ENCODE results near the gene GALNT12.

GALNT12 gene

GRCh38 chr9:98786750-98787510, 20.5 kb upstream of the GALNT12 start:
- H3K4me3 ChIP-seq (ENCODE audit: severe bottlenecking), result no peak overlapping the region
- H3K27ac ChIP-seq (ENCODE audit: poor library complexity, severe bottlenecking), result no peak overlapping the region
- no peak for TF ChIP-seq CTCF (IDR thresholded peaks at IDR 0.05; ENCODE audit: poor library complexity, severe bottlenecking)
- H3K27me3 ChIP-seq (ENCODE audit: insufficient read depth, poor library complexity, severe bottlenecking), result no peaks in the 10 kb centered on the region
- H3K36me3 ChIP-seq (ENCODE audit: low read depth), result peaks cover 9% of the 10 kb centered on the region
- no peaks in the 10 kb centered on the region for H3K9me3 ChIP-seq (ENCODE audit: severe bottlenecking)
- no peak for DNase-seq (ENCODE audit: low spot score)
- no peak for ATAC-seq (ENCODE audit: low read depth)
- H3K4me1 ChIP-seq (ENCODE audit: insufficient read depth, poor library complexity, severe bottlenecking), result peaks cover 13% of the 10 kb centered on the region

- no peak for TF ChIP-seq CTCF (IDR thresholded peaks at IDR 0.05; ENCODE audit: poor library complexity, severe bottlenecking)
- peaks cover 9% of the 10 kb centered on the region for H3K36me3 ChIP-seq (ENCODE audit: low read depth)
- ATAC-seq (ENCODE audit: low read depth), result no peak
- no peak overlapping the region for H3K4me3 ChIP-seq (ENCODE audit: severe bottlenecking)
- no peak overlapping the region for H3K27ac ChIP-seq (ENCODE audit: poor library complexity, severe bottlenecking)
- no peaks in the 10 kb centered on the region for H3K27me3 ChIP-seq (ENCODE audit: insufficient read depth, poor library complexity, severe bottlenecking)
- H3K4me1 ChIP-seq (ENCODE audit: insufficient read depth, poor library complexity, severe bottlenecking), result peaks cover 4% of the 10 kb centered on the region
- H3K9me3 ChIP-seq (ENCODE audit: severe bottlenecking), result no peaks in the 10 kb centered on the region
- DNase-seq (ENCODE audit: low spot score), result no peak
These were observed 19.6 kb upstream of the GALNT12 start for GRCh38 chr9:98787766-98788335.

GRCh38 chr9:98789483-98790133, 17.9 kb upstream of the GALNT12 start:
- H3K27me3 ChIP-seq (ENCODE audit: insufficient read depth, poor library complexity, severe bottlenecking), result no peaks in the 10 kb centered on the region
- no peak overlapping the region for H3K27ac ChIP-seq (ENCODE audit: poor library complexity, severe bottlenecking)
- H3K9me3 ChIP-seq (ENCODE audit: severe bottlenecking), result no peaks in the 10 kb centered on the region
- H3K4me3 ChIP-seq (ENCODE audit: severe bottlenecking), result no peak overlapping the region
- ATAC-seq (ENCODE audit: low read depth) (no peak), DNase-seq (ENCODE audit: low spot score) (no peak)
- H3K4me1 ChIP-seq (ENCODE audit: insufficient read depth, poor library complexity, severe bottlenecking), result peaks cover 4% of the 10 kb centered on the region
- peaks cover 9% of the 10 kb centered on the region for H3K36me3 ChIP-seq (ENCODE audit: low read depth)
- no peak for TF ChIP-seq CTCF (IDR thresholded peaks at IDR 0.05; ENCODE audit: poor library complexity, severe bottlenecking)

- Histone ChIP-seq H3K36me3 (ENCODE audit: low read depth) (peaks cover 9% of the 10 kb centered on the region), H3K4me1 (ENCODE audit: insufficient read depth, poor library complexity, severe bottlenecking) (peaks cover 4% of the 10 kb centered on the region), H3K27me3 (ENCODE audit: insufficient read depth, poor library complexity, severe bottlenecking) (no peaks in the 10 kb centered on the region), H3K4me3 (ENCODE audit: severe bottlenecking) (no peak overlapping the region), H3K27ac (ENCODE audit: poor library complexity, severe bottlenecking) (no peak overlapping the region), H3K9me3 (ENCODE audit: severe bottlenecking) (no peaks in the 10 kb centered on the region)
- no peak for TF ChIP-seq CTCF (IDR thresholded peaks at IDR 0.05; ENCODE audit: poor library complexity, severe bottlenecking)
- DNase-seq (ENCODE audit: low spot score) (no peak), ATAC-seq (ENCODE audit: low read depth) (no peak)
These were observed 17.2 kb upstream of the GALNT12 start for GRCh38 chr9:98790134-98790841.

Data from RWPE2 (cell line).